Kidney epithelial cell (primary cell): ENCODE measurements around the gene PLA2G6. TPM values are rescaled to one million over a fixed set of nuclear protein-coding genes. Genes with fewer than 3 reads are reported as not detected.

Experiments
- DNase-seq: peaks from one replicate; pipeline ENCODE4 v3.0.0-alpha.2; 2010; ENCODE audit warnings: low read depth
- H3K27me3 ChIP-seq: 2 replicates; pipeline ENCODE4 v1.6.0; 2011; ENCODE audit warnings: low read length; ENCODE audit not compliant: control insufficient read depth, insufficient read depth
- H3K36me3 ChIP-seq: 2 replicates; pipeline ENCODE4 v1.5.1; 2011; ENCODE audit warnings: low read length; ENCODE audit not compliant: control insufficient read depth, insufficient read depth
- H3K4me3 ChIP-seq: 2 replicates; pipeline ENCODE4 v1.5.1; 2011; ENCODE audit warnings: low read depth, mild to moderate bottlenecking, control low read depth, low read length
- CTCF ChIP-seq: IDR thresholded peaks from 2 replicates; pipeline ENCODE4 v1.5.1; 2011; ENCODE audit warnings: mild to moderate bottlenecking, moderate library complexity, low read length, control low read depth, inconsistent platforms; ENCODE audit not compliant: insufficient read depth, poor library complexity, severe bottlenecking
- total RNA-seq: library from RNA; depleted of rRNA; stranded (reverse); fragments of >200 nt; gene quantifications from 2 replicates; pipeline ENCODE4 v1.2.3, GENCODE V29; 2015

Gene PLA2G6
- total RNA-seq, 1 donor from 2014 or later, result 15.5 TPM

- Histone ChIP-seq H3K27me3 (peaks cover 22% of the 10 kb centered on the region), H3K4me3 (no peak overlapping the region), H3K36me3 (no peaks in the 10 kb centered on the region)
- TF ChIP-seq CTCF, result no peak
- DNase-seq, result no peak
These were observed 93.8 kb downstream of the PLA2G6 start for GRCh38 chr22:38087855-38088254.

- DNase-seq, result no peak
- Histone ChIP-seq H3K27me3 (peaks cover 31% of the 10 kb centered on the region), H3K36me3 (no peaks in the 10 kb centered on the region), H3K4me3 (no peak overlapping the region)
- no peak for TF ChIP-seq CTCF
These were observed 94.7 kb downstream of the PLA2G6 start for GRCh38 chr22:38086942-38087341.

- TF ChIP-seq CTCF, result no peak
- Histone ChIP-seq H3K27me3 (peaks cover 37% of the 10 kb centered on the region), H3K4me3 (no peak overlapping the region), H3K36me3 (no peaks in the 10 kb centered on the region)
- no peak for DNase-seq
These were observed 95.4 kb downstream of the PLA2G6 start for GRCh38 chr22:38086001-38086845.

- no peak for TF ChIP-seq CTCF
- Histone ChIP-seq H3K36me3 (no peaks in the 10 kb centered on the region), H3K27me3 (peaks cover 43% of the 10 kb centered on the region), H3K4me3 (no peak overlapping the region)
- DNase-seq, result no peak
These were observed 96.1 kb downstream of the PLA2G6 start for GRCh38 chr22:38085501-38085900.

- no peak overlapping the region for H3K4me3 ChIP-seq
- peaks cover 47% of the 10 kb centered on the region for H3K27me3 ChIP-seq
- TF ChIP-seq CTCF, result no peak
- H3K36me3 ChIP-seq, result no peaks in the 10 kb centered on the region
- no peak for DNase-seq
These were observed 96.6 kb downstream of the PLA2G6 start for GRCh38 chr22:38085056-38085455.
